HS-5 (cell line): ENCODE data around the gene ZC3H6.
"Not testable (repeated sequence)": the region's sequence is repeated elsewhere in the genome, so short reads cannot be mapped to it uniquely, and the experiment has no call there.

ENCODE experiments used
- DNase-seq: peaks from one replicate; pipeline ENCODE4 v3.0.0-alpha.2; 2012; ENCODE audit warnings: low read depth

Gene ZC3H6

DNA sequence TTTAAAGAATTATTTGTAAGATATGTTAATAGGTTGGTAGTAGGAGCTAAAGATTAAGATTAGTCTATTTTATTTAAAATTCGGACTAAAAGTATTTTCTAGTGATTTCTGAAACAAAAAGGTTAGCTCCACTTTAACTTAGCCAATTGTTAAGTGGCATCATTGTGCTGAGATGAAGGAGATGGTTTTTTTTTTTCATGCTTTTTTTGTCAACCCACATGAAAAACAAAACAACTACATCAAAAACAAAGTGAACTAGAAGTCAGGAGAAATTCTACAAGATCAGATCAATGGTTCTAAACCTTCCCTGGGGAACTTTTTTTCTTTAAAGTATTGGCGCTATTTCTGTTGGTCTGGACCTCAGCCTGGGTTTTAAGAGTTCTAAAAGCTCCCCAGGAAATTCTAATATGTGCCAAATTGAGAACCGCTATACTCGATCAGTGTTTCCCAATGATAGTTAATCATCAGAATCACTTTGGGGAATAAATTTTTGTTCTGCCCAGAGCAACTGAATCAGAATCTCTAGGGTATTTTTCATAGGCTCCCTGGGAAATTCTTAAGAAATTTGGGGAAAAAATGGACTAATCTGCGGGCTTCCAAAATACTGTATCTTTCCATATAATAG, 2.3 kb downstream of the ZC3H6 start:
- DNase-seq, result no peak

DNA sequence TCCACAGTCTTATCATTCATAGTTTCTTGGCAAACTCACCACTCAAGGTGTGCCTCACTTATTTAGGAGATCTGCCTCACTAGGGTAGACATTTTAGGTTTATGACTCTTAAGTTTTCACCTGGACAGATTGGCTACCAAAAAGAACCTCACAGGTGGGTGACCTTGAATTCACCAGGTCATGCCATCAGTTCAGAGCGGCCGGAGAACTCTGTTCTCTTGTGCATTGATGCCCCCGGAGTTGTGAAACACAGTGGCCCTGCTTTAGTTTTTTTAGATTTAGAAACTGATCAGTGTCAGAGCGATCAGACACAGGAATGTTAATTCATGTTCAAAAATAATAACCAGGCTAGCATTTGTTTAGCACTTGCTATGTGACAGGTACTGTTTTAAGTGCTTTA, 6.7 kb downstream of the ZC3H6 start:
- not testable (repeated sequence) for DNase-seq

GRCh38 chr2:112283535-112283934, 8.1 kb downstream of the ZC3H6 start:
- not testable (repeated sequence) for DNase-seq

- no peak for DNase-seq
These were observed 14.7 kb downstream of the ZC3H6 start for GRCh38 chr2:112290088-112290487.

GRCh38 chr2:112290648-112291047, 15.3 kb downstream of the ZC3H6 start:
- no peak for DNase-seq

DNA sequence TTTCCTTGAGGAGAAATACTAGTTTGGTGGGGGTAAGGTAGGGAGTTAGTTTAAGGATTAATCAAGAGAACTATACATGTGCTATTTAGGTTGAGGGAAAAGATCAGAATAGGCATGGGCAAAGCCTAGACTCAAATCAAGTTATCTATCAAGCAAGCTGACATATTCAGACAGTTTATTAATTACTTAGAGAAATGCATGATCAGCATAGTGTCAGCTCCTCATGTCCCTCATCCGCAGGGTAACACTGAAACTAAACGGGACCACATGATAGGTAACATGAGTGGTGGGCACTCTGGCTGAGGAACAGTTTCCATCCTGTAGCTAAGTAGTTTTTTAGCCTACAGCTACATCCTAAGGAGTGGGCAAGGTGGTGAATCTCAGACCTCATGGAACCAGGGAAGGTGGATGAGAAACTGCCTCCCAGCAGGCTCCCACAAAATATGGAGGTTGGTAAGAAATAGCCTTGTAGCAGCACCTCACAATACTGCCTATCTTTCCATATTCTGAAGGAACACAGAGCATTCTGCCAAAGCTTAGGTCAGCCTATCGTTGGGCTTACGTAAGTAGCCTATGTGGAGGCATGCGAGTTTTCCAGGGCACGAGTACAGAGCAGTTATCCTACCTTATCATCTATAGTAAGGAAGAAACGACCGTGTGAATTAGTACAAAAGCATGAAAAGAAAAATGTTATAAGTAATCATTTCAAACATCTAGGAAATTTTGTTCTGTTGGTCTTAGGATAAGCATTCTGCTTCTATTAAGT, 18.4 kb downstream of the ZC3H6 start:
- DNase-seq, result no peak

DNA sequence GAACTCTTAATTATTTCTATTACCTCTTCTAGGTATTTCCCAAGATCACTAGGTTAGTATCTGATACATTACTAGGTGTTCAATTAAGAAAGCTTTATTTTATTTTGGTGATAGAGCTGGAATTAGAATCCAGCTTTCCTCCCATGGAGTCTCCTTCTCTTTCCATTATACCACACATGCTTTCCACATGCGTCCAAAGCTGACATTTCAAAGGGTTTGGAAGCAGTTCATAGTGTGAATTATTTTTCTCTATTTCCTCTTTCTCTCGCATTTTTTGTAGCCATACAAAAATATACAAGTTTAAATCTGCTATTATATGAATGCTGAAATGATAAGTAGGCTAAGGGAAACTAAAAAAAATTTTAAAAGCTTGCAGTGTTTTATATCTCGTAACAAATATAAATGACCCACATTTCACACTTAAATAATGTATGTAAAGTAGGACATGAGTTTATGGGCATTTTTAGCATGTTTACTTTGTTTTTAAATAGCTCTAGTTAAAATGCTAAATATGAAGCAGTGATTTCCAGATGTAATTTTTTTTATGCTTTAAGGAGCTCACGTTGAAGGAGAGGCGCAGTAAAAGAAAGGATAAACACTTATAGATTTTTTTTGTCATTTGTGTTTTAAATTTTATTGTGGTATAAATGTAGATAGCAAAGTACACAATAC, 20.1 kb downstream of the ZC3H6 start:
- DNase-seq, result no peak

GRCh38 chr2:112296407-112296806, 21.0 kb downstream of the ZC3H6 start:
- DNase-seq, result no peak

DNA sequence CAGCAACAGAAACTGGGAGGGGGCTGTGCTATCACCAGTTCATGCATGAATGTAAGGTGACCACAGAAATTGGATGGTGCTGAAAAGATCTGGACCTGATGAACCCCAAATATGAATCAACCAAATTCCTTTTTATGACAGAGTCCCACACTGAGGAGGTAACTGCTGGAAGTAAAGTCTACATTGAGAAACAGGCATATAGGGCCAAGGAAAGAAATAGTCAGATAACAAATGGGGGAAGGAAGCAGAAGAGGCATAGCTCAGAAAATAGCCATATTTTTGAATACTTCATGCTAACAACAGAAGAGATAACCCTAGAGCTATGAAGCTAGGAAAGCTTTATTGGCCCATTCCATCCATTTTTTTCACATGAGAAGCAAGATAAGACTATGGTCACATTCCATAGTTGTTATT, 25.8 kb downstream of the ZC3H6 start:
- peak; percentile 41 for DNase-seq

DNA sequence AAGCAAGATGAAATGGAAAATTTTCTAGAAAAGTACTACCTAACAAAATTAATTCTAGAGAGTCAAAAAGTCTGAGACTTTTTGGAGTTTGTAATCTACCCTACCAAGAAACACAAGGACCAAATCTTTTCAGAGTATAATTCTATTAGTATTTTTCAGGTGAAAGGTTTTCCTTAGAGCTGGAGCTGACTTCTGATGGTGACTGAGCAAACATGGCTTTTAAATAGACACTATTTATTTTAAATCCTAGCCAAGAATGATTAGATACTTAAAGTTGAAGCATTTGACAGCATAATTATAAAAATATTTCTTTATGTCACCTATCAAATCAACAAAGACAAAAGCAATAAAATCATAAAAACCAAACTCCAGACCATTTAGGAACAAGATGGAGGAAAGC, 26.6 kb downstream of the ZC3H6 start:
- no peak for DNase-seq

DNA sequence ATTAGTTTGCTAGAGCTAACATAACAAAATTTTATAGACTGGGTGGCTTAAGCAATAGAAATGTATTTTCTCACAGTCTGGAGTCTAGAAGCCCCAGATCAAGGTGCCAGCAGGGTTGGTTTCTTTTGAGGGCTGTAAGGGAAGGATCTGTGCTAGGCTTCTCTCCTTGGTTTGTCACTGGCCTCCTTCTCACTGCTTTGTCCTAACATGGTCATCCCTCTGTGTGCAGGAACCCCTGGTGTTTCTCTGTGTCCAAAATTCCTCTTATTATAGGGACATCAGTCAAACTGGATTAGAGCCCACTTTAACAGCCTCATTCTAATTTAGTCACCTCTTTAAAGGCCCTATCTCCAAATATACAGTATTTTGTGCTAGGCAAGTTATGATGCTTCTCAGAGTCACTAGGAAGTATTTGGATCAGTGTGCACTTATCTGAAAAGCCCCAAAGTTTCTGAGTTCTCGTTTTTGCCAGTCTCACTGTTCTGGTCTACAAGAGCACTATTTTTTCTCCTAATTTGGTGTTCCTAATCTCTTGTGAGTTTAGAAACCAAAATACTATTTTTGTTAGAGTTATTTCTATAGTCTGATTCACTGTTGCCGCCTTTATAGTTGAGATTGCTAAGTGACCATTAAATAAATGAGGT, 29.0 kb downstream of the ZC3H6 start:
- no peak for DNase-seq

GRCh38 chr2:112305132-112305531, 29.7 kb downstream of the ZC3H6 start:
- DNase-seq, result no peak

DNA sequence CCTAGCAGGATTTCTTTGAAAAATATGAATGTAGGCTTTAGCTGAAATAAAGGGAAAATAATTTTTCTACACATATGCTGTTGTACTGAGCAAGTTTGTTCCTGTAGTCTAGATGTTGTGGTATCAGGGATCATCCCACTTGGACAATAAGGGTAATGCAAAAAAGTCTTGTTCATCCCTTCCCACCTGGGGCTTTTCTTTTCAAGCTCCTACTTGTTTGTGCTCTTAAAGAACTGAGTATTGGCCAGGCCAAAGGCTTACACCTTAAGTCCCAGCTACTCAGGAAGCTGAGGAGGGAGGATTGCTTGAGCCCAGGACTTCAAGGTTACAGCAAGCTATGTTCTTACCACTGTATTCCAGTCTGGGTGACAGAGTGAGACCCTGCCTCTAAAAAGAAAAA, 35.5 kb downstream of the ZC3H6 start:
- DNase-seq, result no peak

DNA sequence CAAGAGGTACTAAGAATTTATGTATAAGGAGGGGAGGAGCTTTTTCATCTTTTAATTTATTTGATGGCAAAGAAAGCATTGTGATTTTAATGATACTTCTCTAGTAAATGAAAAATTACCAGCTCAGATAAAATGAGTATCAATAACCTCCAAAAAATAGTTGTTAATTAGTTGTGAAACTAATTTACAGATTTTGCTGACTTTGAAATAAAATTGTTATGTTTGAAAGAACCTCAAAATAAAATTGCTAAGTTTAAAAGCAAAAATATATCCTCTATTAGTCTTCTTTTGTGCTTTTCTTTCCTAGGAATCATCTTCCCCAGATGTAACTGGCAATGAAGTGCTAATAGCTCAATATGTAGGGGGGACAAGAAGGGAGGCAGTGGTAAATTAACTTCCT, 36.5 kb downstream of the ZC3H6 start:
- no peak for DNase-seq

DNA sequence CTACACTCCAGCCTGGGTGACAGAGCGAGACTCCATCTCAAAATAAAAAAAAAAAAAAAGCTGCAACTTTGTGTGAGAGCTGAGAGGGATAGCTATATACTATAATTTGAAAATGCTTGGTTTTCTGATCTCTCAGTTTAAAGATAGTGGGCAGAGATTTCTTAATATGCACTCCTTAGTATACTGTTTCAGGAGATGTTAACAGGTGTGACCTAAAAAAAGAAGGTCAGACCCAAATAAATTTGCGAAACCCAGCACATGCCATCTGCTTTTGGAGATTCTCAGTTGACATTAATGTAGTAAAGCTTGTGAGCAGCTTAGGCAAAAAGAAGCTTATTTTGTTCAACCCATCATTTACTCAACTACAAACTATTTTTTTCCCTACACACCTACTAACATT, 37.4 kb downstream of the ZC3H6 start:
- DNase-seq, result no peak

- no peak for DNase-seq
These were observed 39.5 kb downstream of the ZC3H6 start for GRCh38 chr2:112314856-112315255.

GRCh38 chr2:112317303-112318158, 42.1 kb downstream of the ZC3H6 start:
- peak; percentile 24 for DNase-seq

GRCh38 chr2:112318515-112318914, 43.1 kb downstream of the ZC3H6 start:
- no peak for DNase-seq

DNA sequence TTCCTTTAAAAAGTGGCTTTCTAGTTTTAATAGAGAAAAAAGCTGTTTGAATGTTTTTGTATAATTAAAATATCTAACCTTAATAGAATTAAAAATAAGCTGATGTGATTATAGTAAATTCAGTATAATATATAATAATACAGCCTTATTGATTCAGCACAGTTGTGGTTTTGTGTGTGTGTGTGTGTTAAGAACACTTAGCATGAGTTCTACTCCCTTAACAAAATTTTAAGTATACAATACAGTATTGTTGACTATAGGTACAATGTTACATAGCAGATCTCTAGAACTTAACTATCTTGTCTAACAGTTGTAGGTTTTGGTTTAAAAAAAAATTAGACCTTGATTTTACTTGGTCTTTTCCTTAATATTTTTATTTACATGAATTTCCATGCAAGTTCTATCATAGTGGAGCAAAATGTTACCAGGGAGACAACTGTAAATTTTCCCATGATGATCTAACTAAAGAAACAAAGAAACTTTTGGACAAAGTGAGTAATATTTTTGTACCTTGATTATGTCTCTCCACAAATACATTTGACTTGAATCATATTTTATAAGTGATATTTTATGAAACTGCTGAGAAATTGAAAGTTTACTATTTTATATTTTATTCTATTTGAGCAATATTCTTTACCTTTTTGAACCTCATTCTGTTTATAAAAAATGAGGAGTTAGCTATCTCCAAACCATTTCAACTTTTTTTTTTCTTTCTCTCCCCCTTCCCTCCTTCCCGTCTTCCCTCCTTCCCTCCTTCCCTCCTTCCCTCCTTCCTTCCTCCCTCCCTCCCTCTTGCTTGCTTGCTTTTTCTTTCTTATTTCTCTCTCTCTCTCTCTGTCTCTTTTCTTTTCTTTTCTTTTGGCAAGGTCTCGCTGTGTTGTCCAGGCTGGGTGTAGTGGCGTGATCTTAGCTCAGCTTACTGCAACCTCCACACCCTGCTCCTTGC, 46.3 kb downstream of the ZC3H6 start:
- DNase-seq, result no peak

GRCh38 chr2:112322919-112323318, 47.5 kb downstream of the ZC3H6 start:
- no peak for DNase-seq
